Type B pancreatic cell (in vitro differentiated cells): ENCODE measurements around the gene MAPK10. TPM values are rescaled to one million over a fixed set of nuclear protein-coding genes. Genes with fewer than 3 reads are reported as not detected.

Experiments
- DNase-seq: peaks from one replicate; pipeline ENCODE4 v3.0.0; 2021; ENCODE audit warnings: mixed read lengths; ENCODE audit not compliant: unreplicated experiment; ENCODE audit errors: extremely low spot score
- H3K27ac Mint-ChIP-seq: 2 replicates; pipeline ENCODE4 v1.8.0; 2021; ENCODE audit warnings: mild to moderate bottlenecking, mixed read lengths
- H3K27me3 Mint-ChIP-seq: 2 replicates; pipeline ENCODE4 v1.8.0; 2021; ENCODE audit warnings: mixed read lengths
- H3K36me3 Mint-ChIP-seq: 2 replicates; pipeline ENCODE4 v1.8.0; 2021; ENCODE audit warnings: mixed read lengths
- H3K4me1 Mint-ChIP-seq: one replicate; pipeline ENCODE4 v1.8.0; 2021; ENCODE audit warnings: mixed read lengths; ENCODE audit not compliant: unreplicated experiment
- H3K4me3 Mint-ChIP-seq: 2 replicates; pipeline ENCODE4 v1.8.0; 2021; ENCODE audit warnings: mild to moderate bottlenecking, mixed read lengths
- H3K9me3 Mint-ChIP-seq: 2 replicates; pipeline ENCODE4 v1.8.0; 2021; ENCODE audit warnings: mixed read lengths
- total RNA-seq: library from RNA; stranded (reverse); gene quantifications from 2 replicates; pipeline ENCODE4 v1.2.1, GENCODE V29; 2021; ENCODE audit warnings: low replicate concordance
- TF ChIP-seq, protein P1 (sequence below): fragments of 200-600 bp; sonication (generic); conservative IDR thresholded peaks from 2 replicates; pipeline ENCODE4 v1.5.0; 2021; ENCODE audit warnings: antibody characterized with exemption, mild to moderate bottlenecking

Gene MAPK10
- total RNA-seq, 1 donor from 2014 or later, result 19.1 TPM

DNA sequence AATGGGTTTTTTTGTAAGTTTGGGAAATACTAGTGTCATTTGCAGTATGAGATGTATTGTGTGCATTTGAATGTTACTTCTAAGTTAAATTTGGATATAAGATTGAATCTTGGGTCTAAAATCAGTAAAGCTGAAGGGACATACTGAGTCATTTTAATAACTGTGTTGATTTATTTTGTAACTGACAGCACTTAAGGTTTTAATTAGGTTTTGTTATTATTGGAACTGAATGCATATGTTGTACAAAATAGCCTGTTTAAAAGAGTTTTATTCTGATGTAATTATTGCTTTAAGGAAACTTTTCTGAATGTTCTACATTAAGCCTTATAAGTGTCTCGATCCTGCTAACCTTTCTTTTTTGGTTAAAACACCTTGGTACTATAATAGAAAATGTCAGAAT, 396.6 kb downstream of the MAPK10 start:
- Mint-ChIP-seq H3K9me3 (peaks cover 4% of the 10 kb centered on the region), H3K36me3 (peaks cover 9% of the 10 kb centered on the region), H3K4me1 (peaks cover 5% of the 10 kb centered on the region), H3K27ac (no peak overlapping the region), H3K4me3 (no peak overlapping the region), H3K27me3 (no peaks in the 10 kb centered on the region)
- TF ChIP-seq, protein P1, sequence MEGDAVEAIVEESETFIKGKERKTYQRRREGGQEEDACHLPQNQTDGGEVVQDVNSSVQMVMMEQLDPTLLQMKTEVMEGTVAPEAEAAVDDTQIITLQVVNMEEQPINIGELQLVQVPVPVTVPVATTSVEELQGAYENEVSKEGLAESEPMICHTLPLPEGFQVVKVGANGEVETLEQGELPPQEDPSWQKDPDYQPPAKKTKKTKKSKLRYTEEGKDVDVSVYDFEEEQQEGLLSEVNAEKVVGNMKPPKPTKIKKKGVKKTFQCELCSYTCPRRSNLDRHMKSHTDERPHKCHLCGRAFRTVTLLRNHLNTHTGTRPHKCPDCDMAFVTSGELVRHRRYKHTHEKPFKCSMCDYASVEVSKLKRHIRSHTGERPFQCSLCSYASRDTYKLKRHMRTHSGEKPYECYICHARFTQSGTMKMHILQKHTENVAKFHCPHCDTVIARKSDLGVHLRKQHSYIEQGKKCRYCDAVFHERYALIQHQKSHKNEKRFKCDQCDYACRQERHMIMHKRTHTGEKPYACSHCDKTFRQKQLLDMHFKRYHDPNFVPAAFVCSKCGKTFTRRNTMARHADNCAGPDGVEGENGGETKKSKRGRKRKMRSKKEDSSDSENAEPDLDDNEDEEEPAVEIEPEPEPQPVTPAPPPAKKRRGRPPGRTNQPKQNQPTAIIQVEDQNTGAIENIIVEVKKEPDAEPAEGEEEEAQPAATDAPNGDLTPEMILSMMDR, result no peak
- no peak for DNase-seq

DNA sequence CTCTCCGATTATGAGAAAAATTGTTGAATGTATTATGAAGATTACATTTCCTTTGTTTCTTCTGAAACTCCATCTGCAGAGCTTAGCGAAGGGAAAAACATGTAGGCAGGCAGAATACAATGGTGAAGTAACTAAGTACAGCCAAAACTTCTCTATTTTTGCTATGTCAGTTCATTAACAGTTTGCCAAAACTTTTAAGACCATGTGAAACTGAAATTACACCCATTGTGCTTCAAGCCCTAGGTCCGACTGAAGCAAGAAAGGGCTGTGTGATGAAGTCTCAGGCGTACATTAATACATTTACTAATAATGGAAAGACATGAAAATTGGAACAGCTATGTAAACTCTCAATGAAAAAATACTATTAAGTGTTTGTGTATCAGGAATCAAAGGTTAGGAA, 398.0 kb downstream of the MAPK10 start:
- Mint-ChIP-seq H3K4me3 (no peak overlapping the region), H3K36me3 (peaks cover 9% of the 10 kb centered on the region), H3K9me3 (peaks cover 4% of the 10 kb centered on the region), H3K4me1 (peaks cover 3% of the 10 kb centered on the region), H3K27ac (no peak overlapping the region), H3K27me3 (no peaks in the 10 kb centered on the region)
- DNase-seq, result no peak
- TF ChIP-seq, protein P1, result no peak

DNA sequence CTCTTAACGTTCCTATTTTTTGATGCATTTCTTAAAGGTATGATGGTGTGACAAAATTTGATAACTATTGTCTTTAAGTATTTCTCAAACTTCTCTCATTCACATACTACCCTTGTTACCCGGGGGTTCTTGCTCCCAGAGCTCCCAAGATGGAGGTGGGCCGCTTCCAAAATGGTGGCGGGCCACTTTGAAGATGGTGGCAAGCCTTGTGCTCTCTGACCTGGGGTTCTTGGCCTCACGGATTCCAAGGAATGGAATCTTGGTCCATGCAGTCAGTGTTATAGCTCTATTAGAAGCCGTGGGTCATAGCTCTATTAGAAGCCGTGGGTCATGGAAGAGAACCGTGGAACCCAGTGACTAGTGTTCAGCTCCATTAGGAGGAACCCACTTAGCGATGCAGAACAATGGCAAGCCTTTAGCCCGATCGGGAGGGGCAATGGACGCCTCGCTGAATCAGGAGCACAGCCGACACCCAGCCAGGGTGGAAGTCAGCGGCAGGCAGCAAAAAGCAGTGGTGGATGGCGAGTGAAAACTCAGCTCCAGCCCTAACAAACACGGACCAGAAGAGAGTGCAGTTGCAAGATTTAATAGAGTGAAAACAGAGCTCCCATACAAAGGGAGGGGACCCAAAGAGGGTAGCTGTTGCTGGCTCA, 403.4 kb downstream of the MAPK10 start:
- Mint-ChIP-seq H3K9me3 (no peaks in the 10 kb centered on the region), H3K4me1 (peaks cover 8% of the 10 kb centered on the region)
- DNase-seq, result no peak

DNA sequence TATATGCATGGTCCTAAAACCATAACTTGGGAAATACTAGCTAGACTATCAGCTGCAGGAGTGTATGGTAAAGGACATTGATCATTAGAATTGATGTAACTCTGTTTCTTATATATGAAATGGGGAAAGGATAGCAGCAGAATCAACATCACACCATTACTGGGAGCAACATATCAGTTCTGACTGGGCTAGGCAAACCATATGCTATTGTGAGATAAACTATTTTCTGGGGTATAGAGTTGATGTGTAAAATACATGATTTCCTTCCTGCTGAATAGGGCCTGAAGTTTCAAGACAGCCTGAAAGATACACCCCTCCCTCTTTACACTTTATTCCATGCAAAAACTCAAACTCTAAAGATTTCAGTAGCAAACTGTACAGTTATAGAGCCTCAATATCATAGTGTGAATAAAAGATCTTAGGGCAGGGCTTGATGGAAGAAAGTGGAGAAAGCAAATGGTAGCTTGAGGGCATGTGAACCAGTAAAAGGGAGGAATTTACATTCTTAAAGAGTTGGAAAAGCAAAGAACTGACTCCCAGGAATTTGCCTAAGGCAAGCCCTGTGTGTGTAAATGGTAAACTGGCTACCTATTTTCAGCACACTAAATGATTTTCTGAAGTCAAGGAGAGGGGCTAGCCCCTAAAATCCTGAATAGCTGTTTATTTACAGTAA, 404.1 kb downstream of the MAPK10 start:
- H3K4me1 Mint-ChIP-seq, result peaks cover 8% of the 10 kb centered on the region
- no peaks in the 10 kb centered on the region for H3K36me3 Mint-ChIP-seq
- H3K4me3 Mint-ChIP-seq, result no peak overlapping the region
- no peak for DNase-seq
- H3K27me3 Mint-ChIP-seq, result no peaks in the 10 kb centered on the region
- no peak overlapping the region for H3K27ac Mint-ChIP-seq
- H3K9me3 Mint-ChIP-seq, result no peaks in the 10 kb centered on the region
- TF ChIP-seq, protein P1, result no peak

More for the DNA sequence above, 403.4 kb downstream of the MAPK10 start:
- H3K27me3 Mint-ChIP-seq, result no peaks in the 10 kb centered on the region
- TF ChIP-seq, protein P1, result no peak
- H3K36me3 Mint-ChIP-seq, result no peaks in the 10 kb centered on the region
- no peak overlapping the region for H3K27ac Mint-ChIP-seq
- H3K4me3 Mint-ChIP-seq, result no peak overlapping the region

DNA sequence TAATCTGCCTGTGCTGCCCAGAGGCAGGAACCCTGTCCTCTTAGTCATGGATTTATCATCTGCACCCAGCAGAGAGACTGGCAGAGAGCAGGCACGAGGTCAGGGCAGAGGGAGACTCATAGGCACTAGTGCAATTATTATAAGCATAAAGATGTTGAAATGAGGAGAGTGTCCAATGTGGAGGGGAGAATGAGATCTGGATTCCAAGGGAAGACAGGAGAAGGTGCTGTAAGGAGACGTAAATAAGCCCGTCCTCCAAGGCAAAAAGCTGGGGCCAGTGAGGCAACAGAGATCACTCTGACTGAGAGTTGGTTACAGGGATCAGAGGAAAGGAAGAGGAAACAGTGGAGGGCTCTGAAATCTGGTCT, 406.2 kb downstream of the MAPK10 start:
- Mint-ChIP-seq H3K4me3 (no peak overlapping the region), H3K4me1 (peaks cover 8% of the 10 kb centered on the region), H3K9me3 (no peaks in the 10 kb centered on the region), H3K27ac (no peak overlapping the region), H3K27me3 (no peaks in the 10 kb centered on the region), H3K36me3 (no peaks in the 10 kb centered on the region)
- TF ChIP-seq, protein P1, result no peak
- no peak for DNase-seq
